ENCODE results near the gene SPG7.
"Not testable (repeated sequence)": the region's sequence is repeated elsewhere in the genome, so short reads cannot be mapped to it uniquely, and the experiment has no call there.

The SPG7 gene

GRCh38 chr16:89565506-89566372, 57.5 kb downstream of the SPG7 start:
- peak; percentile 43 for DNase-seq

GRCh38 chr16:89567656-89568594, 59.7 kb downstream of the SPG7 start:
- no peak for DNase-seq

- DNase-seq, result no peak
Observed at GRCh38 chr16:89569506-89570341, 61.5 kb downstream of the SPG7 start.

- DNase-seq, result no peak
Observed at GRCh38 chr16:89570342-89570923, 62.2 kb downstream of the SPG7 start.

- not testable (repeated sequence) for DNase-seq
Observed at GRCh38 chr16:89570983-89571598, 62.9 kb downstream of the SPG7 start.

GRCh38 chr16:89571636-89572035, 63.4 kb downstream of the SPG7 start:
- no peak for DNase-seq

- DNase-seq, result no peak
Observed at GRCh38 chr16:89572073-89572484, 63.9 kb downstream of the SPG7 start.

GRCh38 chr16:89572485-89573205, 64.4 kb downstream of the SPG7 start:
- no peak for DNase-seq

GRCh38 chr16:89573826-89574680, 65.8 kb downstream of the SPG7 start:
- DNase-seq, result no peak

- no peak for DNase-seq
Observed at GRCh38 chr16:89574681-89575246, 66.6 kb downstream of the SPG7 start.

GRCh38 chr16:89575247-89576152, 67.3 kb downstream of the SPG7 start, which contains the start of gene CPNE7:
Gene CPNE7, plus strand, starts transcription at chr16:89575758. Its CDS starts 140 bp downstream, at chr16:89575898.
- DNase-seq, result no peak

GRCh38 chr16:89576153-89577054, 68.2 kb downstream of the SPG7 start:
- no peak for DNase-seq

GRCh38 chr16:89577055-89577759, 69.0 kb downstream of the SPG7 start:
- no peak for DNase-seq

- no peak for DNase-seq
Observed at GRCh38 chr16:89579351-89579750, 71.1 kb downstream of the SPG7 start.

- no peak for DNase-seq
Observed at GRCh38 chr16:89581045-89581695, 73.0 kb downstream of the SPG7 start.

GRCh38 chr16:89581861-89582563, 73.8 kb downstream of the SPG7 start:
- DNase-seq, result no peak

All from KG1 (cell line).